SU-DHL-6 (cell line): Measurements from ENCODE around the gene CDC42EP1.

Experiments used
- CTCF ChIP-seq: fragments of 200-600 bp; sonication (generic); IDR thresholded peaks from one replicate; pipeline ENCODE4 v1.5.1; 2017; ENCODE audit warnings: antibody characterized with exemption, mild to moderate bottlenecking, low read length, moderate library complexity; ENCODE audit not compliant: insufficient read depth, poor library complexity, severe bottlenecking
- EZH2phosphoT487 ChIP-seq: fragments of 200-600 bp; sonication (generic), shearing (Covaris generic); conservative IDR thresholded peaks from 2 replicates; pipeline ENCODE4 v1.6.1; 2018; ENCODE audit warnings: mild to moderate bottlenecking, antibody characterized with exemption, low read length, moderate library complexity, mixed read lengths

GRCh38 chr22:37521236-37521739 is 39.0 kb upstream of the CDC42EP1 start:
- TF ChIP-seq CTCF (no peak), EZH2phosphoT487 (no peak)
